HepG2 (cell line): ENCODE results near the gene B3GNT7. TPM values are rescaled to one million over a fixed set of nuclear protein-coding genes. Genes with fewer than 3 reads are reported as not detected.

ENCODE experiments used
- ESRRA ChIP-seq: sonication (generic); formaldehyde crosslinking; IDR thresholded peaks from 2 replicates; pipeline ENCODE4 v1.5.1; 2020; ENCODE audit warnings: mild to moderate bottlenecking, low read depth, missing genetic modification reagents
- JUN ChIP-seq: sonication (generic); formaldehyde crosslinking; IDR thresholded peaks from 2 replicates; pipeline ENCODE4 v1.4.0; 2020; ENCODE audit warnings: mild to moderate bottlenecking, missing genetic modification reagents
- KDM5B ChIP-seq: sonication (generic); formaldehyde crosslinking; IDR thresholded peaks from 2 replicates; pipeline ENCODE4 v1.4.0; 2020; ENCODE audit warnings: missing genetic modification reagents, mild to moderate bottlenecking, borderline replicate concordance
- KLF11 ChIP-seq: IDR thresholded peaks from 2 replicates; pipeline ENCODE4 v1.6.1; 2016; ENCODE audit warnings: missing compliant biosample characterization
- NR2F1 ChIP-seq, 2 experiments: fragments of 450-650 bp in 1 of 2; formaldehyde crosslinking in 1 of 2; IDR thresholded peaks; 2 replicates each; pipeline versions ENCODE4 v1.5.0 to v1.6.1; 2016 to 2020; ENCODE audit warnings: mild to moderate bottlenecking in 1 of 2, missing compliant biosample characterization in 1 of 2, missing genetic modification reagents in 1 of 2, moderate library complexity in 1 of 2
- RNF2 ChIP-seq: fragments of 450-650 bp; conservative IDR thresholded peaks from 2 replicates; pipeline ENCODE4 v1.6.1; 2016; ENCODE audit warnings: low read depth
- SIX4 ChIP-seq: sonication (generic); formaldehyde crosslinking; IDR thresholded peaks from 2 replicates; pipeline ENCODE4 v1.4.0; 2020; ENCODE audit warnings: missing genetic modification reagents
- ZNF468 ChIP-seq: sonication (generic); formaldehyde crosslinking; IDR thresholded peaks from 2 replicates; pipeline ENCODE4 v1.8.0; 2022; ENCODE audit warnings: mild to moderate bottlenecking, moderate library complexity, missing genetic modification reagents
- polyA plus RNA-seq, 8 experiments: library from polyadenylated mRNA; depleted of rRNA in 3 of 8; stranded (reverse) in 7 of 8; unstranded in 1 of 8; fragments of >200 nt; fragmentation: Illumina TruSeq in 4 of 8; extraction: Trizol in 4 of 8; gene quantifications; 2 replicates each; pipeline versions ENCODE4 v1.2.1 to v1.2.3, GENCODE V29; 2011 to 2016; ENCODE audit warnings: low read depth in 4 of 8, missing spikeins in 1 of 8, mixed read lengths in 1 of 8; ENCODE audit not compliant: insufficient read depth in 1 of 8
- total RNA-seq, 5 experiments: library from RNA; depleted of rRNA; stranded (reverse); fragments of >200 nt; fragmentation: Illumina TruSeq; extraction: Trizol; gene quantifications; 2 replicates each; pipeline ENCODE4 v1.2.3, GENCODE V29; 2016; ENCODE audit warnings: low read depth in 1 of 5
- TF ChIP-seq, protein P1 (sequence below): sonication (generic); formaldehyde crosslinking; IDR thresholded peaks from one replicate; pipeline ENCODE4 v1.5.1; 2020; ENCODE audit warnings: mild to moderate bottlenecking, missing genetic modification reagents; ENCODE audit errors: not compliant biosample characterization
- TF ChIP-seq, protein P2 (sequence below): sonication (generic); formaldehyde crosslinking; IDR thresholded peaks from 2 replicates; pipeline ENCODE4 v1.4.0; 2020; ENCODE audit warnings: mild to moderate bottlenecking, missing genetic modification reagents, borderline replicate concordance
- TF ChIP-seq, protein P3 (sequence below): IDR thresholded peaks from 2 replicates; pipeline ENCODE4 v1.6.1; 2018; ENCODE audit warnings: missing genetic modification reagents
- TF ChIP-seq, protein P4 (sequence below): IDR thresholded peaks from 2 replicates; pipeline ENCODE4 v1.6.1; 2016; ENCODE audit warnings: low read depth, control low read depth

B3GNT7 gene
- total and polyA plus RNA-seq, 2 of the 13 experiments (the other 11 are each of a cell fraction or from before 2014, with no cell fraction given): 0.04 to 0.24 TPM

DNA sequence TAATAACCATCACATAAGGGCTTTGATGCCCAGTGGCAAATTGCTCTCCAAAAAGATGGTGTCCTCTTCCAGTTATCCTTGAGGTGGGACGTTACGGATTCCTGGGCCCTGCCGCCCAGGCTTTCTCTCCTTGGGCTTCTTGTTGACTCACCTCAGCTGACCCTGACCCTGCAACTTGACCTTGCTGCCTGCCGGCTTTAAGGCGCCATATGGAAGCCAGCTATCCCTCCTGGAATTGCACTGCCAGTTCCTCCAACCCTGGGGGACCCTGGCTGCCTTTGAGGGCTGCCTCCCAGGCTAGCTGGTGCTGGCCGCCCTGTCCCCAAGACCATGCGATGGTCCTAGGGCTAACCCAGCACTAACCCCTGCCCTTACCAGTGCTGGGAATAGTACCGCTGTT is 28.3 kb upstream of the B3GNT7 start (continued):
- TF ChIP-seq, protein P1, sequence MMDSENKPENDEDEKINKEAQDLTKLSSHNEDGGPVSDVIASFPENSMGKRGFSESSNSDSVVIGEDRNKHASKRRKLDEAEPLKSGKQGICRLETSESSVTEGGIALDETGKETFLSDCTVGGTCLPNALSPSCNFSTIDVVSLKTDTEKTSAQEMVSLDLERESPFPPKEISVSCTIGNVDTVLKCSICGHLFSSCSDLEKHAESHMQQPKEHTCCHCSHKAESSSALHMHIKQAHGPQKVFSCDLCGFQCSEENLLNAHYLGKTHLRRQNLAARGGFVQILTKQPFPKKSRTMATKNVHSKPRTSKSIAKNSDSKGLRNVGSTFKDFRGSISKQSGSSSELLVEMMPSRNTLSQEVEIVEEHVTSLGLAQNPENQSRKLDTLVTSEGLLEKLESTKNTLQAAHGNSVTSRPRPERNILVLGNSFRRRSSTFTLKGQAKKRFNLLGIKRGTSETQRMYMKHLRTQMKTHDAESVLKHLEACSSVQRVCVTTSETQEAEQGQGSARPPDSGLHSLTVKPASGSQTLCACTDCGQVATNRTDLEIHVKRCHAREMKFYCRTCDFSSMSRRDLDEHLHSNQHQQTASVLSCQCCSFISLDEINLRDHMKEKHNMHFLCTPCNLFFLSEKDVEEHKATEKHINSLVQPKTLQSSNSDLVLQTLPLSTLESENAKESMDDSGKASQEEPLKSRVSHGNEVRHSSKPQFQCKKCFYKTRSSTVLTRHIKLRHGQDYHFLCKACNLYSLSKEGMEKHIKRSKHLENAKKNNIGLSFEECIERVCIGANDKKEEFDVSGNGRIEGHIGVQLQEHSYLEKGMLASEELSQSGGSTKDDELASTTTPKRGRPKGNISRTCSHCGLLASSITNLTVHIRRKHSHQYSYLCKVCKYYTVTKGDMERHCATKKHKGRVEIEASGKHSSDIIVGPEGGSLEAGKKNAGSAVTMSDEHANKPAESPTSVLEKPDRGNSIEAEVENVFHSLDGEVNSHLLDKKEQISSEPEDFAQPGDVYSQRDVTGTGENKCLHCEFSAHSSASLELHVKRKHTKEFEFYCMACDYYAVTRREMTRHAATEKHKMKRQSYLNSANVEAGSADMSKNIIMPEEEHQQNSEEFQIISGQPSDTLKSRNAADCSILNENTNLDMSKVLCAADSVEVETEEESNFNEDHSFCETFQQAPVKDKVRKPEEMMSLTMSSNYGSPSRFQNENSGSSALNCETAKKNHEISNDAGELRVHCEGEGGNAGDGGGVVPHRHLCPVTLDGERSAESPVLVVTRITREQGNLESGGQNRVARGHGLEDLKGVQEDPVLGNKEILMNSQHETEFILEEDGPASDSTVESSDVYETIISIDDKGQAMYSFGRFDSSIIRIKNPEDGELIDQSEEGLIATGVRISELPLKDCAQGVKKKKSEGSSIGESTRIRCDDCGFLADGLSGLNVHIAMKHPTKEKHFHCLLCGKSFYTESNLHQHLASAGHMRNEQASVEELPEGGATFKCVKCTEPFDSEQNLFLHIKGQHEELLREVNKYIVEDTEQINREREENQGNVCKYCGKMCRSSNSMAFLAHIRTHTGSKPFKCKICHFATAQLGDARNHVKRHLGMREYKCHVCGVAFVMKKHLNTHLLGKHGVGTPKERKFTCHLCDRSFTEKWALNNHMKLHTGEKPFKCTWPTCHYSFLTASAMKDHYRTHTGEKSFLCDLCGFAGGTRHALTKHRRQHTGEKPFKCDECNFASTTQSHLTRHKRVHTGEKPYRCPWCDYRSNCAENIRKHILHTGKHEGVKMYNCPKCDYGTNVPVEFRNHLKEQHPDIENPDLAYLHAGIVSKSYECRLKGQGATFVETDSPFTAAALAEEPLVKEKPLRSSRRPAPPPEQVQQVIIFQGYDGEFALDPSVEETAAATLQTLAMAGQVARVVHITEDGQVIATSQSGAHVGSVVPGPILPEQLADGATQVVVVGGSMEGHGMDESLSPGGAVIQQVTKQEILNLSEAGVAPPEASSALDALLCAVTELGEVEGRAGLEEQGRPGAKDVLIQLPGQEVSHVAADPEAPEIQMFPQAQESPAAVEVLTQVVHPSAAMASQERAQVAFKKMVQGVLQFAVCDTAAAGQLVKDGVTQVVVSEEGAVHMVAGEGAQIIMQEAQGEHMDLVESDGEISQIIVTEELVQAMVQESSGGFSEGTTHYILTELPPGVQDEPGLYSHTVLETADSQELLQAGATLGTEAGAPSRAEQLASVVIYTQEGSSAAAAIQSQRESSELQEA (CRISPR knock-in tag): no peak
- no peak for TF ChIP-seq KLF11 (CRISPR knock-in tag)
- no peak for TF ChIP-seq SIX4 (CRISPR knock-in tag)
- TF ChIP-seq, protein P2, sequence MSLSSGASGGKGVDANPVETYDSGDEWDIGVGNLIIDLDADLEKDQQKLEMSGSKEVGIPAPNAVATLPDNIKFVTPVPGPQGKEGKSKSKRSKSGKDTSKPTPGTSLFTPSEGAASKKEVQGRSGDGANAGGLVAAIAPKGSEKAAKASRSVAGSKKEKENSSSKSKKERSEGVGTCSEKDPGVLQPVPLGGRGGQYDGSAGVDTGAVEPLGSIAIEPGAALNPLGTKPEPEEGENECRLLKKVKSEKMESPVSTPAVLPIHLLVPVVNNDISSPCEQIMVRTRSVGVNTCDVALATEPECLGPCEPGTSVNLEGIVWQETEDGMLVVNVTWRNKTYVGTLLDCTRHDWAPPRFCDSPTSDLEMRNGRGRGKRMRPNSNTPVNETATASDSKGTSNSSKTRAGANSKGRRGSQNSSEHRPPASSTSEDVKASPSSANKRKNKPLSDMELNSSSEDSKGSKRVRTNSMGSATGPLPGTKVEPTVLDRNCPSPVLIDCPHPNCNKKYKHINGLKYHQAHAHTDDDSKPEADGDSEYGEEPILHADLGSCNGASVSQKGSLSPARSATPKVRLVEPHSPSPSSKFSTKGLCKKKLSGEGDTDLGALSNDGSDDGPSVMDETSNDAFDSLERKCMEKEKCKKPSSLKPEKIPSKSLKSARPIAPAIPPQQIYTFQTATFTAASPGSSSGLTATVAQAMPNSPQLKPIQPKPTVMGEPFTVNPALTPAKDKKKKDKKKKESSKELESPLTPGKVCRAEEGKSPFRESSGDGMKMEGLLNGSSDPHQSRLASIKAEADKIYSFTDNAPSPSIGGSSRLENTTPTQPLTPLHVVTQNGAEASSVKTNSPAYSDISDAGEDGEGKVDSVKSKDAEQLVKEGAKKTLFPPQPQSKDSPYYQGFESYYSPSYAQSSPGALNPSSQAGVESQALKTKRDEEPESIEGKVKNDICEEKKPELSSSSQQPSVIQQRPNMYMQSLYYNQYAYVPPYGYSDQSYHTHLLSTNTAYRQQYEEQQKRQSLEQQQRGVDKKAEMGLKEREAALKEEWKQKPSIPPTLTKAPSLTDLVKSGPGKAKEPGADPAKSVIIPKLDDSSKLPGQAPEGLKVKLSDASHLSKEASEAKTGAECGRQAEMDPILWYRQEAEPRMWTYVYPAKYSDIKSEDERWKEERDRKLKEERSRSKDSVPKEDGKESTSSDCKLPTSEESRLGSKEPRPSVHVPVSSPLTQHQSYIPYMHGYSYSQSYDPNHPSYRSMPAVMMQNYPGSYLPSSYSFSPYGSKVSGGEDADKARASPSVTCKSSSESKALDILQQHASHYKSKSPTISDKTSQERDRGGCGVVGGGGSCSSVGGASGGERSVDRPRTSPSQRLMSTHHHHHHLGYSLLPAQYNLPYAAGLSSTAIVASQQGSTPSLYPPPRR (CRISPR knock-in tag): no peak
- TF ChIP-seq NR2F1 (CRISPR knock-in tag; IDR thresholded peaks at IDR 0.05): 0 out of 4 replicates have a peak, but pooled peaks of 1 of the 2 experiments have one; percentile 21
- TF ChIP-seq KDM5B (CRISPR knock-in tag): no peak
- TF ChIP-seq JUN (CRISPR knock-in tag): no peak
- TF ChIP-seq ESRRA (CRISPR knock-in tag): no peak
- TF ChIP-seq ZNF468: no peak
- TF ChIP-seq, protein P3, sequence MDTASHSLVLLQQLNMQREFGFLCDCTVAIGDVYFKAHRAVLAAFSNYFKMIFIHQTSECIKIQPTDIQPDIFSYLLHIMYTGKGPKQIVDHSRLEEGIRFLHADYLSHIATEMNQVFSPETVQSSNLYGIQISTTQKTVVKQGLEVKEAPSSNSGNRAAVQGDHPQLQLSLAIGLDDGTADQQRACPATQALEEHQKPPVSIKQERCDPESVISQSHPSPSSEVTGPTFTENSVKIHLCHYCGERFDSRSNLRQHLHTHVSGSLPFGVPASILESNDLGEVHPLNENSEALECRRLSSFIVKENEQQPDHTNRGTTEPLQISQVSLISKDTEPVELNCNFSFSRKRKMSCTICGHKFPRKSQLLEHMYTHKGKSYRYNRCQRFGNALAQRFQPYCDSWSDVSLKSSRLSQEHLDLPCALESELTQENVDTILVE (CRISPR knock-in tag): no peak
- TF ChIP-seq, protein P4, sequence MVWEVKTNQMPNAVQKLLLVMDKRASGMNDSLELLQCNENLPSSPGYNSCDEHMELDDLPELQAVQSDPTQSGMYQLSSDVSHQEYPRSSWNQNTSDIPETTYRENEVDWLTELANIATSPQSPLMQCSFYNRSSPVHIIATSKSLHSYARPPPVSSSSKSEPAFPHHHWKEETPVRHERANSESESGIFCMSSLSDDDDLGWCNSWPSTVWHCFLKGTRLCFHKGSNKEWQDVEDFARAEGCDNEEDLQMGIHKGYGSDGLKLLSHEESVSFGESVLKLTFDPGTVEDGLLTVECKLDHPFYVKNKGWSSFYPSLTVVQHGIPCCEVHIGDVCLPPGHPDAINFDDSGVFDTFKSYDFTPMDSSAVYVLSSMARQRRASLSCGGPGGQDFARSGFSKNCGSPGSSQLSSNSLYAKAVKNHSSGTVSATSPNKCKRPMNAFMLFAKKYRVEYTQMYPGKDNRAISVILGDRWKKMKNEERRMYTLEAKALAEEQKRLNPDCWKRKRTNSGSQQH (CRISPR knock-in tag): no peak
- TF ChIP-seq RNF2: no peak
- TF ChIP-seq, all 625 proteins: peak for 4
